Right lobe of liver (tissue), 6 donors: ENCODE measurements around the gene PDZD2. TPM values are rescaled to one million over a fixed set of nuclear protein-coding genes. Genes with fewer than 3 reads are reported as not detected.

ENCODE experiments used
- ATAC-seq, 4 donors: fragments of 200-7000 bp; cut with Tn5 transposase; one replicate each; pipeline ENCODE4 v1.9.1; 2020; ENCODE audit warnings: mild to moderate bottlenecking in 4 of 4, moderate library complexity in 4 of 4
- DNase-seq, 3 donors: peaks; one replicate each; pipeline ENCODE4 v3.0.0-alpha.2; 2020
- H3K27ac ChIP-seq, 3 donors: fragments of 200-600 bp; one replicate each; pipeline ENCODE4 v1.8.0; 2022
- H3K27me3 ChIP-seq, 2 donors: fragments of 200-600 bp; one replicate each; pipeline ENCODE4 v1.8.0; 2022
- H3K36me3 ChIP-seq, 4 donors: fragments of 200-600 bp; sonication (generic) in 1 of 4; one replicate each; pipeline versions ENCODE4 v1.5.1 to v1.8.0; 2017 to 2022; ENCODE audit warnings: control low read depth in 1 of 4
- H3K4me1 ChIP-seq, 4 donors: fragments of 200-600 bp; sonication (generic) in 1 of 4; one replicate each; pipeline versions ENCODE4 v1.5.1 to v1.8.0; 2017 to 2022; ENCODE audit warnings: control low read depth in 1 of 4
- H3K4me3 ChIP-seq, 3 donors: fragments of 200-600 bp; one replicate each; pipeline ENCODE4 v1.8.0; 2022
- H3K9me3 ChIP-seq, 4 donors: fragments of 200-600 bp; sonication (generic) in 1 of 4; one replicate each; pipeline versions ENCODE4 v1.5.1 to v1.8.0; 2017 to 2022; ENCODE audit warnings: control low read depth in 1 of 4
- CTCF ChIP-seq, 4 donors: fragments of 200-600 bp in 3 of 4; fragments of 450-650 bp in 1 of 4; IDR thresholded peaks; one replicate each; pipeline versions ENCODE4 v1.5.1 to v1.8.0; 2016 to 2022; ENCODE audit warnings: antibody characterized with exemption in 4 of 4, mild to moderate bottlenecking in 2 of 4
- POLR2A ChIP-seq: fragments of 450-650 bp; IDR thresholded peaks from one replicate; pipeline ENCODE4 v1.6.1; 2017; ENCODE audit warnings: antibody characterized with exemption, mild to moderate bottlenecking
- WGBS: methylation state at CpG from one replicate; pipeline ENCODE4 v1.1.6; 2018; ENCODE audit warnings: low coverage, low lambda C conversion rate; ENCODE audit not compliant: insufficient coverage; ENCODE audit errors: missing lambda C conversion rate; 5-methylcytosine and 5-hydroxymethylcytosine counted together
- intact Hi-C, 2 donors: fragments of 100-400 bp; cut with DNase I; formaldehyde crosslinking; loops; one replicate each; pipeline versions ENCODE4 v1.11.2 to v1.14.1; 2022
- total RNA-seq, 6 experiments: library from RNA; depleted of rRNA in 2 of 6; stranded (reverse); fragments of >200 nt in 2 of 6; fragmentation: NEBNext Ultra II Directional in 3 of 6; extraction: Animal tissue kit (Norgen Biotek cat#: 25700) in 3 of 6; gene quantifications; one replicate each; pipeline versions ENCODE4 v1.1.0 to v1.2.4, GENCODE V29; 2016 to 2023
- donor health status: DM: no; HTN: yes; CAD: no.
- donor health status: DM: no; HTN: no; CAD: no.
- donor health status: DM: no; HTN: no; CAD: no.
- donor health status: DM: no; HTN: yes; CAD: no.
- donor health status: DM: no; HTN: yes; CAD: no.

Gene PDZD2
- total RNA-seq, 6 experiments from 2014 or later = 0.43 to 1.9 (median 0.88) TPM

DNA sequence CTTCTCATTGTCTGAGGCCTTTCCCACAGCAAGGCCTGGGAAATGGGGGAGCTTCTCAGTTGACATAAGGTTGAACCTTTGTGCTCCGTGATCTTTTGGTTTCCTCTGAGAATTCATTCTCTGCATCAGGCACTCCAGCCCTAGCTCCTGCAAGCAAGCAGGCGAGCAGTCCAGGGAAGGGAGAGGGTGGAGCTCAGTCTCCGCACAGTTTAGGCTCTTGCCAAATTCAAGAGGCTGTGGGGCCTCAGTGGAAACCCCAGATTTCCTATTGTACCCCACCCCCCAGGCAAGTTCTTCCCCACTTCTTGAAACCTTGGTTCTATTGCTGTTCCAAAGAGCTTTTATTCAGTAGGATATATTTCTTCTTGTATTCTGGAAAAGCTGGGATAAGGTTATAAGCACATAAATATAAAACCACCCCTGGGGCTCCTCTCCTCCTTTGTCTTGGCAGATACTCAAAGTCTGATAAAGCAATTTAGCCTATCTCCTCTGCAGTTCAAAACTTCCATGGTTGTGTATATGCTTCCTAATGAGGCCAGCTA is 147.2 kb downstream of the PDZD2 start:
- intact Hi-C loops = no loop called here
- no peak overlapping the region for H3K27ac ChIP-seq
- ATAC-seq (no peak), DNase-seq (no peak)
- H3K4me3 ChIP-seq = no peak overlapping the region
- H3K9me3 ChIP-seq = no peaks in the 10 kb centered on the region
- no peak for TF ChIP-seq CTCF (IDR thresholded peaks at IDR 0.05)
- TF ChIP-seq POLR2A = no peak
- H3K36me3 ChIP-seq = no peaks in the 10 kb centered on the region
- WGBS = 52% methylated on average over 3 of the region's 3 CpGs
- no peaks in the 10 kb centered on the region for H3K27me3 ChIP-seq
- H3K4me1 ChIP-seq = no peaks in the 10 kb centered on the region

DNA sequence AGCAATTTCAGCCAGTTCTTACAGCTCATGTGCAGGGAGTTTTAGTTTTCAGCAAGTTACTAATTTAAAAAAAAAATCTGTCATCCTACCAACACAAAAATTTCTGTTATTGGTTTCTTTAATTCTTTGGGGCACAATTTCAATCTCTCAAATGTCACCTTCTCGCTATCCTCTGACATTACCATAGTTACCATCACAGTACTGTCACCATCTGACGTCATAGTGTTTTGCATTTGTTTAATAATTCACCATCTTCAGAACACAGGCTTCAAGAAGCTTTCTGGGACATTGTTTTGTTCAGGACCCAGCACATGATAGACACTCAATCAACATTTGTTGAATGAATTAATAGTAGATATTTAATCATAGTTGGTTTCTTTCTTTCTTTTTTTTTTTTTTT is 155.1 kb downstream of the PDZD2 start:
- 65% methylated on average over 2 of the region's 2 CpGs for WGBS
- H3K36me3 ChIP-seq = no peaks in the 10 kb centered on the region

GRCh38 chr5:31798168-31798567 is 159.2 kb downstream of the PDZD2 start:
- no peak overlapping the region for H3K27ac ChIP-seq
- no peaks in the 10 kb centered on the region for H3K36me3 ChIP-seq
- no peaks in the 10 kb centered on the region for H3K27me3 ChIP-seq
- DNase-seq = no peak
- no peak overlapping the region for H3K4me3 ChIP-seq
- ATAC-seq = no peak
- TF ChIP-seq CTCF (IDR thresholded peaks at IDR 0.05) = no peak
- TF ChIP-seq POLR2A = no peak
- no peaks in the 10 kb centered on the region for H3K4me1 ChIP-seq
- intact Hi-C loops = no loop called here
- no peaks in the 10 kb centered on the region for H3K9me3 ChIP-seq
- 83% methylated on average over 5 of the region's 5 CpGs for whole genome bisulfite sequencing

More for the DNA sequence above, 155.1 kb downstream of the PDZD2 start:
- DNase-seq (no peak), ATAC-seq (no peak)
- no peak overlapping the region for H3K27ac ChIP-seq
- TF ChIP-seq CTCF (IDR thresholded peaks at IDR 0.05) = no peak
- no peak for TF ChIP-seq POLR2A
- H3K4me3 ChIP-seq = no peak overlapping the region
- intact Hi-C loops = no loop called here
- H3K9me3 ChIP-seq = no peaks in the 10 kb centered on the region
- no peaks in the 10 kb centered on the region for H3K4me1 ChIP-seq
- H3K27me3 ChIP-seq = no peaks in the 10 kb centered on the region

DNA sequence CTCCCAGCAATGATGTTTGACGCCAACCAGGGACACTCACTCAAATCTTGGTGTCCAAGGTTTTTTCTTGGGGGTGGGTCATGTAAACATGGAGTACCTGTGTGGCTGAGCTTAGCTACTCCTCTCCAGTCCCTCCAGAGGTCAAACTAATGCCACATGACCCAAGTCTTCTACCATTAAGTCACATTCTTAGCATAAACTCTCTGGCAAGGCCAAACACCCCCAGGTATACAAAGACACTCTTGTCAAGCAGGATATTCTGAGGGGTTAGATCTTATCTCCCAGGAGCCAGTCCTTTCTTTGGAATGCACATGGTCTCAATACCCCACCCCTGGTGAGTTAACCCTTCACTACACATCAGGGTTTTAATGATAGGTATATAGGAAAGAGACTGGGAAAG is 161.4 kb downstream of the PDZD2 start:
- H3K27ac ChIP-seq = no peak overlapping the region
- no peaks in the 10 kb centered on the region for H3K36me3 ChIP-seq
- no peak for ATAC-seq
- H3K9me3 ChIP-seq = no peaks in the 10 kb centered on the region
- no peak for TF ChIP-seq POLR2A
- TF ChIP-seq CTCF (IDR thresholded peaks at IDR 0.05) = no peak
- no peaks in the 10 kb centered on the region for H3K27me3 ChIP-seq
- no peak for DNase-seq
- no peaks in the 10 kb centered on the region for H3K4me1 ChIP-seq
- intact Hi-C loops = loop anchor here in 1 of 2 donors (10.0 kb wide), 1 partner anchor 216 kb away; no protein-coding TSS in a partner anchor
- H3K4me3 ChIP-seq = no peak overlapping the region
- WGBS = no CpG with 5 or more reads among the region's 1 CpG
